H9 (cell line): Measurements from ENCODE around the gene IL1RAPL1. TPM values are rescaled to one million over a fixed set of nuclear protein-coding genes. Genes with fewer than 3 reads are reported as not detected.

Experiments used
- DNase-seq: peaks from one replicate; pipeline ENCODE4 v3.0.0-alpha.2; 2017
- H2AFZ ChIP-seq: one replicate; pipeline ENCODE4 v1.6.1; 2013; ENCODE audit warnings: mild to moderate bottlenecking, low read length, control low read depth, moderate library complexity
- H2AK5ac ChIP-seq: 2 replicates; pipeline ENCODE4 v1.6.1; 2013; ENCODE audit warnings: low read length, control low read depth, mixed read lengths; ENCODE audit not compliant: insufficient read length
- H2BK120ac ChIP-seq: one replicate; pipeline ENCODE4 v1.6.1; 2013; ENCODE audit warnings: low read depth, mild to moderate bottlenecking, low read length, control low read depth, inconsistent platforms; ENCODE audit not compliant: poor library complexity, severe bottlenecking
- H2BK12ac ChIP-seq: 2 replicates; pipeline ENCODE4 v1.6.1; 2013; ENCODE audit warnings: low read length, control low read depth, mixed read lengths, low read depth; ENCODE audit not compliant: insufficient read length
- H2BK15ac ChIP-seq: 2 replicates; pipeline ENCODE4 v1.6.1; 2013; ENCODE audit warnings: low read depth, low read length, control low read depth
- H2BK20ac ChIP-seq: one replicate; pipeline ENCODE4 v1.6.1; 2013; ENCODE audit warnings: low read depth, mild to moderate bottlenecking, low read length, control low read depth, inconsistent platforms; ENCODE audit not compliant: poor library complexity, severe bottlenecking
- H2BK5ac ChIP-seq: 2 replicates; pipeline ENCODE4 v1.6.1; 2013; ENCODE audit warnings: low read length, control low read depth, mixed read lengths; ENCODE audit not compliant: insufficient read length
- H3K14ac ChIP-seq: 2 replicates; pipeline ENCODE4 v1.6.1; 2013; ENCODE audit warnings: low read length, control low read depth; ENCODE audit not compliant: insufficient read depth
- H3K18ac ChIP-seq: 2 replicates; pipeline ENCODE4 v1.6.1; 2013; ENCODE audit warnings: low read depth, mild to moderate bottlenecking, mixed read lengths, low read length, control low read depth; ENCODE audit not compliant: insufficient read length
- H3K23ac ChIP-seq: 2 replicates; pipeline ENCODE4 v1.6.1; 2013; ENCODE audit warnings: low read length, control low read depth, mixed read lengths, low read depth; ENCODE audit not compliant: insufficient read length
- H3K23me2 ChIP-seq: 2 replicates; pipeline ENCODE4 v1.6.1; 2013; ENCODE audit warnings: low read depth, mild to moderate bottlenecking, mixed read lengths, low read length, control low read depth; ENCODE audit not compliant: insufficient read length, poor library complexity, severe bottlenecking
- H3K27ac ChIP-seq: 2 replicates; pipeline ENCODE4 v1.5.1; 2013; ENCODE audit warnings: low read length, control low read depth, mixed read lengths, low read depth; ENCODE audit not compliant: insufficient read length
- H3K27me3 ChIP-seq: 2 replicates; pipeline ENCODE4 v1.6.1; 2013; ENCODE audit warnings: low read length, control low read depth, inconsistent platforms; ENCODE audit not compliant: insufficient read depth
- H3K4ac ChIP-seq: 2 replicates; pipeline ENCODE4 v1.6.1; 2013; ENCODE audit warnings: low read depth, mild to moderate bottlenecking, control low read depth, inconsistent platforms, low read length, moderate library complexity
- H3K4me1 ChIP-seq: 2 replicates; pipeline ENCODE4 v1.6.1; 2013; ENCODE audit warnings: low read length, control low read depth, inconsistent platforms; ENCODE audit not compliant: insufficient read depth
- H3K4me2 ChIP-seq: 2 replicates; pipeline ENCODE4 v1.6.1; 2013; ENCODE audit warnings: low read length, control low read depth, mixed read lengths; ENCODE audit not compliant: insufficient read length, insufficient read depth
- H3K56ac ChIP-seq: 2 replicates; pipeline ENCODE4 v1.6.1; 2013; ENCODE audit warnings: low read depth, mild to moderate bottlenecking, mixed read lengths, low read length, control low read depth; ENCODE audit not compliant: insufficient read length
- H3K79me1 ChIP-seq: 2 replicates; pipeline ENCODE4 v1.6.1; 2013; ENCODE audit warnings: low read depth, mild to moderate bottlenecking, moderate library complexity, low read length, control low read depth, inconsistent platforms; ENCODE audit not compliant: insufficient read depth, poor library complexity, severe bottlenecking
- H3K79me2 ChIP-seq: 2 replicates; pipeline ENCODE4 v1.6.1; 2013; ENCODE audit warnings: low read length, control low read depth, inconsistent platforms; ENCODE audit not compliant: insufficient read depth
- H3K9ac ChIP-seq: 2 replicates; pipeline ENCODE4 v1.6.1; 2013; ENCODE audit warnings: low read length, control low read depth, mixed read lengths; ENCODE audit not compliant: insufficient read length; ENCODE audit errors: extremely low read depth
- H3K9me3 ChIP-seq: one replicate; pipeline ENCODE4 v1.6.1; 2013; ENCODE audit warnings: low read depth, low read length, inconsistent platforms; ENCODE audit not compliant: control insufficient read depth
- H3T11ph ChIP-seq: one replicate; pipeline ENCODE4 v1.6.1; 2013; ENCODE audit warnings: mild to moderate bottlenecking, low read length, control low read depth, inconsistent platforms
- H4K20me1 ChIP-seq: one replicate; pipeline ENCODE4 v1.6.1; 2013; ENCODE audit not compliant: control insufficient read depth, insufficient read length, insufficient read depth
- H4K5ac ChIP-seq: 2 replicates; pipeline ENCODE4 v1.6.1; 2013; ENCODE audit warnings: low read depth, mild to moderate bottlenecking, mixed read lengths, low read length, control low read depth; ENCODE audit not compliant: insufficient read length
- H4K8ac ChIP-seq: replicated peaks from 2 replicates; pipeline ENCODE4 v1.6.1; 2013; ENCODE audit warnings: low read length, control low read depth, mixed read lengths, low read depth; ENCODE audit not compliant: insufficient read length
- H4K91ac ChIP-seq: 2 replicates; pipeline ENCODE4 v1.6.1; 2013; ENCODE audit warnings: low read depth, mild to moderate bottlenecking, moderate library complexity, mixed read lengths, low read length, control low read depth; ENCODE audit not compliant: insufficient read length
- H3K27ac Mint-ChIP-seq, 3 experiments: 2 replicates in 2 of 3; 3 replicates in 1 of 3; pipeline ENCODE4 v1.8.0; 2020 to 2021; ENCODE audit warnings: mixed read lengths in 3 of 3, mild to moderate bottlenecking in 1 of 3, moderate library complexity in 1 of 3
- H3K27me3 Mint-ChIP-seq: 2 replicates; pipeline ENCODE4 v1.8.0; 2021; ENCODE audit warnings: low read depth, mild to moderate bottlenecking, moderate library complexity, mixed read lengths
- H3K36me3 Mint-ChIP-seq, 3 experiments: 2 replicates in 2 of 3; 3 replicates in 1 of 3; pipeline ENCODE4 v1.8.0; 2020 to 2021; ENCODE audit warnings: low read depth in 3 of 3, mixed read lengths in 3 of 3; ENCODE audit not compliant: insufficient read depth in 1 of 3
- H3K4me1 Mint-ChIP-seq, 2 experiments: 2 replicates each; pipeline ENCODE4 v1.8.0; 2020; ENCODE audit warnings: mixed read lengths in 2 of 2
- H3K4me3 Mint-ChIP-seq, 2 experiments: 2 replicates in 1 of 2; 3 replicates in 1 of 2; pipeline ENCODE4 v1.8.0; 2020 to 2021; ENCODE audit warnings: mild to moderate bottlenecking in 2 of 2, mixed read lengths in 2 of 2, moderate library complexity in 1 of 2
- H3K9me3 Mint-ChIP-seq, 2 experiments: 2 replicates in 1 of 2; 3 replicates in 1 of 2; pipeline ENCODE4 v1.8.0; 2020; ENCODE audit warnings: mild to moderate bottlenecking in 2 of 2, mixed read lengths in 2 of 2, moderate library complexity in 1 of 2
- CTCF ChIP-seq: fragments of 200-600 bp; sonication (generic); conservative IDR thresholded peaks from 3 replicates; pipeline ENCODE4 v1.8.0; 2021; ENCODE audit warnings: antibody characterized with exemption, mild to moderate bottlenecking
- WGBS: extraction: QIAGEN DNeasy Blood & Tissue Kit; methylation state at CpG from one replicate; pipeline ENCODE4 v1.1.7; 2013; ENCODE audit warnings: missing lambda C conversion rate, low lambda C conversion rate, mixed read lengths; ENCODE audit not compliant: insufficient read length; ENCODE audit errors: extremely low coverage; 5-methylcytosine and 5-hydroxymethylcytosine counted together
- total RNA-seq: library from RNA; stranded (reverse); gene quantifications from 2 replicates; pipeline ENCODE4 v1.2.1, GENCODE V29; 2021

IL1RAPL1 gene
- total RNA-seq, 1 experiment from 2014 or later = 0.31 TPM

GRCh38 chrX:29872831-29873230 lies 1285.6 kb downstream of the IL1RAPL1 start:
- no peak overlapping the region for H4K8ac ChIP-seq
- no peak overlapping the region for H3K4me2 ChIP-seq
- no peak overlapping the region for H2BK5ac ChIP-seq
- no CpG with 5 or more reads among the region's 2 CpGs for WGBS
- DNase-seq = no peak
- H3K27ac ChIP-seq = no peak overlapping the region
- Mint-ChIP-seq H3K27me3 (no peaks in the 10 kb centered on the region), H3K4me1 (peaks cover 6% of the 10 kb centered on the region in 2 experiments), H3K9me3 (peaks cover 0 to 64% of the 10 kb centered on the region in 2 experiments; a peak in 4 of 5 replicates), H3K36me3 (peaks cover 0 to 1% (median 0%) of the 10 kb centered on the region in 3 experiments; a peak in 2 of 7 replicates), H3K4me3 (no peak overlapping the region), H3K27ac (no peak overlapping the region)
- no peak overlapping the region for H2AFZ ChIP-seq
- H3K14ac ChIP-seq = no peak overlapping the region
- TF ChIP-seq CTCF = no peak
- H3K79me2 ChIP-seq = no peaks in the 10 kb centered on the region
- H4K20me1 ChIP-seq = no peaks in the 10 kb centered on the region
- no peak overlapping the region for H2BK15ac ChIP-seq
- no peak overlapping the region for H4K91ac ChIP-seq
- H2AK5ac ChIP-seq = no peak overlapping the region
- H3K9ac ChIP-seq = no peak overlapping the region
- no peak overlapping the region for H3K18ac ChIP-seq
- H4K5ac ChIP-seq = no peak overlapping the region
- H3K4me1 ChIP-seq = no peaks in the 10 kb centered on the region
- no peaks in the 10 kb centered on the region for H3K27me3 ChIP-seq
- H3K79me1 ChIP-seq = no peaks in the 10 kb centered on the region
- no peak overlapping the region for H3K23ac ChIP-seq
- H3K9me3 ChIP-seq = no peaks in the 10 kb centered on the region
- no peak overlapping the region for H3K4ac ChIP-seq
- no peak overlapping the region for H3T11ph ChIP-seq
- no peaks in the 10 kb centered on the region for H3K23me2 ChIP-seq
- no peak overlapping the region for H2BK120ac ChIP-seq
- H3K56ac ChIP-seq = no peak overlapping the region
- no peak overlapping the region for H2BK12ac ChIP-seq
- H2BK20ac ChIP-seq = no peak overlapping the region
